ENCODE data around the gene IRF2BPL. TPM values are rescaled to one million over a fixed set of nuclear protein-coding genes. Genes with fewer than 3 reads are reported as not detected.

Gene IRF2BPL
- total RNA-seq, 1 experiment from 2014 or later = 31.9 TPM

DNA sequence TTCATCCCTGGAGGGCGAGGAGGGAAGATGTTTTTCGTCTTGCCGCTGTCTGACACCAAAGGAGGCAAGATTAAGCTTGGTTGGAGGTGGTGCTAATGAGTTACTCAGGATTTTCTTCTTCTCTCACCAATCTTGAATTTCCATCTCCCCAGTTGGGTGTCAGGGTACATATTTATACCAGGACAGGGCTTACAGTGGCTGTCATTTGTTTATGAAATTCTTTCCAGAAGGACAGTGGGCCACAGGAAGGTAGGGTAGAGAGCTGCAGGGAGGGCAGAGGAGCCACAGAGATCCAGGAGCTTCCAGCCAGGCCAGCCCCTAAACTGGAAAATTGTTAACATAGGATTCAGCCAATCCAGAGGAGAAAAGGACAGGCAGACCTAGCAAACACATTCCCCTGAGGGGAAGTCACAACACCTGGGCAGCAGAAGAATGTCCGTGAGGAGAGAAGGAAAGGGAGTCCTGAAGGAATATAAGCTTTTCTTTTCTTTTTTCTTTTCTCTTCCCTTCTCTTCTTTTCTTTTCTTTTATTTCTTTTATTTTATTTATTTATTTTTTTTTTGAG lies 40.5 kb downstream of the IRF2BPL start:
- DNase-seq (ENCODE audit: low spot score) = no peak

DNA sequence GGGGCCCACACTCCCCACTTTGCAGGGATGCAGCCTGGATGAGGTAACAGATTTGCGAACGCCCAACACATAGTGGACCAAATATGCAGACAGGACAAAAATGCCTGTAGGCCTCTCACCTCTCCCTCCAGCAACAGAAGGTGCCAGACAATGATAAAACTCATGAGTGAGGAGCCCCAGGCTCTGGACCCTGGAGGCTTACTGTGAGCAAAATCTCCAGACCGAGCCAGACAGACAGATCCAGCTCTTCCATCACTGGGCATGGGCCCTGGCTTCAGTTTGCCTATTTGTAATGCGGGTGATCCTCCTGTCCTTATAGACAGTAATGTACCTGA lies 42.3 kb downstream of the IRF2BPL start:
- no peak for DNase-seq (ENCODE audit: low spot score)

DNA sequence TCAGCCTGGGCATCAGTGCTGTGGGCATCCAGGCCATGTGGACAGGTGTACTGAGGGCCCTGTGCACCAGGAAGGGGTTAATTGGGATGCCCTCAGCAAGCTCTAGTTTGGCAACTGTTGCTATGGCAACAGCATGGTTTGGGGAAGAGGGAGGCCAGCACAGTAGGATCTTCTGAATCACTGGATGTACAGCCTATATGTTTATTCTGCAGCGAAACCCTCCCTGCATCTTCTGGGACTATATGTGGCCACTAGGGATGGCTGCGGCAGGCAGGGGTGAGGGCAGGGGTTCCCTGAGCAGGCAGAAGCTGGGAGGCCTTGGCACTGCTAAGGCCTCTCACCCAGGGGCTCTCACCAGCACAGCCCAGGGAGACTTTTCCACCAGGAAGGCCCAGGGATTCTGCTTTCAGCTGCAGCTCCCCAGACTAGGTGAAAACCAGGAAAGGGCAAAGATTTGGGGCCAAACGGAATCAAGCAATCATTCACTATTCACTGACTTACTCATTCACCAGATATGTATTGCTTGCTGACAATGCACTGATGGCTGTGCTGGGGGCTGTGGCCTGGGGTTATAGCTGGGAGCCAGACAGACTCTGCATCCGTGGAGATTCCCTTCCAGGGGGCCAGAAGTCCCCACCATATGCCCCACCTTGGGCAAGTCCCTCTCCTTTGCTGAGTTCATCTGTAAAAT lies 42.8 kb downstream of the IRF2BPL start:
- no peak for DNase-seq (ENCODE audit: low spot score)

DNA sequence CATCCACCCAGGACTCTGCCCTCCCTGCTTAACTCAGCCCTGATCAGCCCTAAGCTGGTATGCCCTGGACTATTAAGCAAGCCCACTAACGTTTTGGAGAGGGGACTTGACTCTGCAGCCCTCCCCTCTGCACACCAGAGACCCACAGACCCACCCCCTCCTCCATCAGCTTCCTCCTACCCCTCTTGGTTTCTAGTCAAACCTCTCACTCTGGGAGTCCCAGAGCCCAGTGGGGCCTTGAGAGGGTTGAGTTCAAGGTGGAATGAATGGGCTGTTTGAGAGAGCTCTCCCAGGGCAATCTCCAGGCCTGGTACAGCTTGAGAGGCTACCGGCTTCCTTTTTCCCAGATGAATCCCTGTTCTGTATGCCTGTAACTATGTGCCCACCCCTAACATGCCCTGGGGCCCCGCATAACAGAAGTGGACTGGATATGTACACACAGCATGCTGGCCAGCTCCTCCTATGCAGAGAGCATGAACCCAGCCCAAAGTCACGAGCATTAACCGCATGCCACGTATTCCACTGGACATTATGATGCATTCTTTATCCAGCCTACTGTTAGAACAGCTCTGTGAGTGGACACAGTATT lies 43.6 kb downstream of the IRF2BPL start:
- no peak for DNase-seq (ENCODE audit: low spot score)

DNA sequence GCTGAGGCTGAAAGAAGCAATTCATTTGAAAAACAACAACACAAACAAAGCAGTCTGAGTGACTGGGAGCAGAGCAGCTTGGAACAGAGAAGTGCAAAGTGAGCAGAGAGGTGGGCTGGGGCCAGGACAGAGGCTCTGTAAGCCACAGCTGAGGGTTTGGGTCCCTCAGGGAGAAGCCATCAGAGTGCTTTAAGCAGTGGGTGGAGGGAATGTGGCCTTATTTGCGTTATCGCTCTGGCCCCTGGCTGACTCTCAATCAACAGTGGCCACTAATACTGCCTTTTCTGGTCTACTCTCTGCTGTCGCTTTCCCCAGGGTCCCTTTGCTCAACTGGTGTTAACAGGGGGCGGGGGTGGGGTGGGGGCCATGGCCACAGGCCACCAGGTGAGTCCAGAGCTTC lies 44.2 kb downstream of the IRF2BPL start:
- no peak for DNase-seq (ENCODE audit: low spot score)

DNA sequence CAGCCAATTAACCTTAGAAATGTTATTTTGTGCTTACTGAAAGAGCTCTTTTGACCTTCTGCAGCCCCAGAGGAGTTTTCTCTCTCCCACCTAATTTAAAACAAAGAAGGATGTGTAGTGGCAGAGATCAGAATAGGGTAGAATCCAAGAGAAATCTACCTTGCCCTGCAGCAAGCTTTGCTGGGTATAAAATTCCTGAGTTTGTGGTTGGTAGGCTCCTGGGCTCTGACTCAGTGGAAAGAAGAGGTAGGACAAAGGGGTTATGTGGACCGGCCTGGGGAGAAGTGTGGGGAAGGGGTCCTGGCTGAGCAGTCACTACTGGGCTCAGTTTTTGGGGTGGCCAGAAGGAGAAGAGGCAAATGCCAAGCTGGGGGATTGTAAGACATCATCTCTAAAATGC lies 46.8 kb downstream of the IRF2BPL start:
- DNase-seq (ENCODE audit: low spot score) = no peak

DNA sequence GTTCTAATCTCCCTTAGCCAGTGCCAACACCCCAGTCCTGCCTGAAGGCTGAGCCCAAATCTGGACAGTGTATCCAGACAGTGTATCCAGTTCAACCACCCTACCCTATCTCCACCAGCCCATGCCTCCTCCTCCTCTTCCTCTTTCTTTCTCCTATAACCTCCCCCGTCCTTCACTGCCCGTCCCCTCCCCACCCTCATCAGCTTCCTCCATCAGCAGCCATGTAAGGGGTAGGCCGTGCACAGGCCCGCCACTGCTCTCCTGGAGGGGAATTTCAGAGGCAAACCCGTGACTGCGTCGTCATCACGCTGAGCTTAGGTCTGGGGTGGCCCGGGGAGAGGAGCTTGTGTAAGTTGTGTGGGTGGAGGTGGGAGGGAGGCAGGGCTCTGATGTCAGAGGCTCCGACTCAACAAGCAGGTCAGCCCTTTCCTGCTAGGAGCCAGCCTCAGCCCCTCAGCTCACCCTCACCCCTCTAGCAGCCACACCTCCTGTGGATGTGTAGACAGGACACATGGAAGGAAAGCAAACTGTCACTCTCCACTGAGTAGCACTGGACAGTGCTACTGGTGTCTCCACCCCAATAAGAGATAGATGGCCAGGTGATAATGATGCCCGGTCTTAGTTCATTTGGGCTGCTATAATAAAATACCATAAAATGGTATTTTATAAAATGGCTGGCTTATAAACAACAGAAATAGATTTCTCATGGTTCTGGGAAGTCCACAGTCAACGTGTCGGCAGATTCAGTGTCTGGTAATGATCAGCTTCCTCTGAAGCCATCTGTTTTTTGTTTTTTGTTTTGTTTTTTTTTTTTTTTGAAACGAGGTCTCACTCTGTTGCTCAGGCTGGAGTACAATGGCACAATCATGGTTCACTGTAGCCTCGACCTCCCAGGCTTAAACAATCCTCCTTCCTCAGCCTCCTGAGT lies 50.5 kb downstream of the IRF2BPL start:
- no peak for DNase-seq (ENCODE audit: low spot score)

DNA sequence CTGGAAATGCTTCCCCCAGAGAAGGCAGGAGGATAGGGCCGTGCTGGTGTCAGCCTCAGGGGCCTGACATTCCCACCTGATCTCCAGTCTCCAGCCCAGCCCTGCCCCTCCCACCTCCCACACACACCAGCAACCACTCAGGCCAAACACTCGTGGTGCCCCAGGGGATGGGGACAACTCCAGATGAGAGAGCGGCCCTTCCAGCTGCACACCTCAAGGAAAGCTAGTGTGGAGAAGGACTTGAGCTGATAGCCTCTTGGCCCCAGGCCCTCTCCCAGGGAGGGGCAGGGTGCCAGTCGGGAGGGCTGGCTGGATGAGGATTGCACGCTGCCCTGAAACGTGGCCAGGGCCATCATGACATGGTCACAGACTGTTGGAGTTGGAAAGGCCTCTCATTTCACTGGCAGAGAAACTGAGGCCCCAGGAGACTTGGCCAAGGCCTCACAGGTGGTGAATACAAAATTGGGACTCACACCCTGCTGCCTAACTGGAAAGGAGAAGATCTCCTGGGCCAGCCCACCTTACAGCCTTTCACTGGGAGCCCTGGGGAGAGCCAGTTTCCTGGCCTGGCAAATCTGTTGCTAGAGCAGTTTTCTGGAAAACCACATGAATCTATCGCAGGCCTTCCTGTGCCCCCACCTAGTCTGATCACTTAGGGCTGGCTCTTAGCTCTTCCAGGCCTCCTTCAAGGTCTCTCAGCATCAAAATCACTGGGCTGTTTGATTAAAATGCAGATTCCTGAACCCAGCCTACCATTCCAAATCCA lies 52.1 kb downstream of the IRF2BPL start:
- DNase-seq (ENCODE audit: low spot score) = no peak

DNA sequence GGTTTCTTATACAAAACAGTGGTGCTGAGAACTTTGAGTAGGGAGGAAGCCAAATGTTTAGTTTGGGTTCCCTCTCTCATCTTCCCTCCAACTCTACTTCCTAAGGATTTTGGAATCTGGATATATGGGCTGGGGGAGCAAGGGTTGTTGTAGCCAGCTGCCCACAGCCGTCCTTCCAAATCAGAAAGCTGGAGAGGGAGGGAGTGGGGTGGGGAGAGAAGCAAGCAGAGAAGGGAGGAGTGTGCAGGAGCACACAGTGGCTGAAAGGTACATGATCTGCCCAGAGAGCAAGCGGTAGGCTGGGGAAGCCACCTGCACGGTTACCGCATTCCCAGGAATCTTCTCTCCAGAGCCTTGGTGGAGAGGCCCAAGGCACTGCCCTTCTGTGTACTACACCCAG lies 52.7 kb downstream of the IRF2BPL start:
- DNase-seq (ENCODE audit: low spot score) = no peak

DNA sequence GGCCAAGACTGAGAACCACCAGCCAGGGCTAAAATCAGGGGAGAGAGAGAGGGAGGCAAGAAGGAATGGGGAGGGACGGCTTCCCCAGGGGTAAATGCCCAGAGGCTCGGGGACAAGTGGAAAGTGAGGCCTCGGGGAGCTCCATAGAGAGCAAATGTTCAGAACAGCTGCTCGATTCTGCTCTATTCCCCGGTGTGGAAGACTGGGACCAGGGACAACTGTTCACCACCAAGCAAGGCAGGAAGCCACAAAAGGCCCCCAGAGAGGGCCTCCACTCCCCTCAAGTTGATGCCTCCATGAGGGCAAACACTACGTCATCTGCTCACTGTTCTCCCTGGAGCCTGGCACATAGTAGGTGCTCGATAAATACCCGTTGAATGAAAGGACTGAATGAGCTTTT lies 53.5 kb downstream of the IRF2BPL start:
- no peak for DNase-seq (ENCODE audit: low spot score)

Other genes with a start within 250 kb of the IRF2BPL start
- gene ANGEL1, start 215.8 kb downstream of the IRF2BPL start, total RNA-seq (2014; rRNA removed; shearing (Covaris generic)) = 5.2 and 6.2 TPM in 2 replicates
- not detected in 2 replicates for gene LRRC74A, start 202.3 kb downstream of the IRF2BPL start, total RNA-seq (2014; rRNA removed; shearing (Covaris generic))
- gene CIPC, start 69.5 kb upstream of the IRF2BPL start, total RNA-seq (2014; rRNA removed; shearing (Covaris generic)) = 9.1 and 11.9 TPM in 2 replicates
- gene ZDHHC22, start 113.1 kb upstream of the IRF2BPL start, total RNA-seq (2014; rRNA removed; shearing (Covaris generic)) = not detected in 2 replicates
- 2.5 and 3.1 TPM in 2 replicates for gene TMEM63C, start 153.1 kb upstream of the IRF2BPL start, total RNA-seq (2014; rRNA removed; shearing (Covaris generic))
- gene NGB, start 242.5 kb upstream of the IRF2BPL start, total RNA-seq (2014; rRNA removed; shearing (Covaris generic)) = not detected in 2 replicates

All from HT-29 (cell line).